T47D (cell line): Measurements from ENCODE around the gene GRM8.

ENCODE experiments used
- DNase-seq, 2 experiments: peaks; one replicate each; pipeline versions ENCODE4 v3.0.0 to v3.0.0-alpha.2; 2011 to 2012; ENCODE audit warnings: low read depth in 1 of 2, low spot score in 1 of 2
- JUND ChIP-seq: IDR thresholded peaks from 2 replicates; pipeline ENCODE4 v1.6.1; 2012; ENCODE audit warnings: low read depth
- in situ Hi-C: cut with HindIII; loops from 2 replicates; pipeline ENCODE4 v1.10.0; 2016; ENCODE audit warnings: low sequenced_read_pairs, low pct_unique_long_range_greater_than_20kb

Gene GRM8

DNA sequence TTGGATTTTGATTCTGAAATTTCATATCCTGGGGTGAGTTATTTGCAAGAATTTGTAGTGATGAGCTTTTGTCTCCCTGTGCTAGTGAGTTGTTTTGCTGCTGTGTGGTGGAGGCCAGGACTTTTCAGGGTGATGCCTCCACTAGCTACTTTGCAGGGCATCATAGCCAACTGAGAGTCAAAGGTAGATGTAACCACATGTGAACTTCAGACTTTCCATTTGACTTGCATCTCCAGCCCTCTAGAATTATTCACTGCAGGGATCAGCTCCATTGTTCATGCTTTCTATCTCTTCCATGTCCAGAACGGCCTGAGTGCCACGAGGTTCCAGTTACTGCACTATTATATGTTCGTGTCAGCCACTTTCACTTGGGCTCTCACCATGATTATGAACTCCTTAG, 534.3 kb downstream of the GRM8 start:
- TF ChIP-seq JUND, result no peak
- DNase-seq, result no peak

DNA sequence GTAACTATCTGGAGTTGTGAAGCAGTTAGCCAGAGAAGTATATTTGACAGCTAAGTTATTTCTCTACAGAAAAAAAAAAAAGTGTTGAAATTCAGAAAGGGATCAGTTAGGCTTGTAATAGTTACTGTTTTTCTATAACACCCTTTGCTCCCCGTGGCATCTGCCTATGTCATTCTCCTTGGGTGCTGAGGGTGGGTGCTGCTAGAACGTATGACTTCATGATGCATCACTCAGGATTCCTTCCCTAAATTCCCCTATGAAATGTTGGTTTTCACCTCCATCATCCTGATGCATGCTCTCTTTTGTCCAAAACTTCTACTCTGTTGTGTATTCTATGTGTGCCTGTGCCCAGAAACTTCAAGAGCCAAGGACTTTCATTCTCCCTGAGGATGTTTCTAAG, 536.4 kb downstream of the GRM8 start:
- TF ChIP-seq JUND, result no peak
- DNase-seq, result no peak
- in situ Hi-C loops, result no loop called here

More for the DNA sequence above, 534.3 kb downstream of the GRM8 start:
- in situ Hi-C loops, result no loop called here

DNA sequence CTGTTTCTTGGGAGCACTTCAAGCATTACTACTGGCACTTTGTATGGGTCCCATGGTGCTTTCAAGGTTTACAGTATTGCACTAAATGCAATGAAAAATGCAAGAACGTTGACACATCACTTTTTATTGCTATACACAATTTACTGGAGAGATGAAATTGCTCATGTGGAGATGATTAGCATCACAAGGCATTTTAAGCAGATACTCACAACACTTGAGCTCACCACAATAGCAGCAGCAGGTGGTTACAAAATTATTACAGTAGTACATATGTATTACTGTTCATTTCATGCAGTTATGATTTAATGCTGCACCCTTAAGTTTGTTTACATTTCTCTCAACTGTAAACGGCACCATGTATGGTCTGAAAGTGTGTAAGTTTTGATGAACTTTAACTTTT, 537.7 kb downstream of the GRM8 start:
- TF ChIP-seq JUND, result no peak
- no peak for DNase-seq
- in situ Hi-C loops, result no loop called here

DNA sequence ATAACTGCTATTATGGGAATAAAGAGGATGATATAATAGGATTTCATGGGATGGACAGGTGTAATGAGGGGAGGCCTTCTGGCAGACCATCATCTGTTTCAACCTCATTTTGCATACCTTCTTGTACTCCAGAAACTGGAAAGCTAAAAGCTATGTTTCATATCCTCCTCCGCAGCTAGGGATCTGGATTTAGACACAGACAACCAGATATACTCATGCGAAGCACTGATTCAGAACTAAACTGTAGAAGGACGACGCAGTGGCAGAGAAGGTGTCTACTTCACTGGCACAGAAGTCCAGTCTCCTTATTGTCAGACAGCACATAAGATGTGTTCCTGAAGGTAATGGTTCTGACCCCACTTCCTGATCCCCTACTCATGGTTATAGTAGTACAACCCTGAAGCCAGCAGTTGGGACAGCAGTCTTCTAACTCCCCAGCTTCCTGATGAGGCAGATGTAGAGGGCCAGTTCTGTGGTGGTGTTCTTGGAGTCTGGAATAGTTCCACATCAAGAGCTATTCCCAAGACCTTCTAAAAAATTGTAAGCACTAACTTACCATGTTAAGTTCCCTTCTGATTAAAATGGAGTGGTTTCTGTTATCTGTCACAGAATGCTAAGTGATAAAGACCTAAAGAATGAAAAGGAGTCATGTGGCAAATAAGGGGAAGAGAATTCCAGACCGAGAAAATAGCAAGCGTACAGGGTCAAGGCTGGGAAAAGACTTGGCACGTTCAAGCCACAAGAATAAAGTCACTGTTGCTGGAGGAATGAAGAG, 550.3 kb downstream of the GRM8 start:
- in situ Hi-C loops, result no loop called here
- no peak for DNase-seq
- TF ChIP-seq JUND, result no peak

DNA sequence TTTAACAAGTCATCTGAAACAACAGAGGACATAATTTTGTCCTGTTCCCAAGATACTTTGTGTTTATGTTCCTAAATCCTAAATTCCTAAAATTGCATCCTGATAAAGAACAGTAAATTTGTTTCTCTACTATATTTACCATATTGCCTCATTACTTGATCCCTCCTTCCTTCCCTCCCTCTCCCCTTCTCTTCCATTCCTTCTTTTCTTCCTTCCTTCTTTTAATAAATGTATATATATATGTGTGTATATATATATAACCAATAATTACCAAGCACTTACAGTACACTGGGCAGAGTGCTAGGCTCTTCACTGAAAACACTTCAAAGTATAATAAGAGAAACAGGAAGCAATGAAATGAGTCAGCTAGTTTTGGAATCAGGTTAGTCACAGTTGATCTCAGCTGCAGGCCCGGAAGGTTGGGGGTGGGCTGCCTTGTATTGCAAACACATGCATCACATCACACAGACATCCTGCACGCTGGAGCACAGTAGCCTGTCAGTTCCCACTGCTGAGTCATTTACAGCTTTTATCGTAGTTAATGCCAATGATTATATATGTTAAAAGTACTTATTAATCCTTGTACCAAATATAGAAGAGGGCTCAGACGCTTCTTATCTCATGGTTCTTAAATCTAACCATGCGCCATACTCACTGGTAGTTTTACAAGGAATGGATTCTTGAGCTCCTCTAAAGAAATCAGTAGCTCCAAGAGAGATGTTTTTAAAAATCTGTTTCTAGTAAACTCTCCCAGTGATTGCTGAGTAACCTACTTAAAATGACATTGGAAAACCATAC, 551.7 kb downstream of the GRM8 start:
- in situ Hi-C loops, result no loop called here
- DNase-seq, result no peak
- TF ChIP-seq JUND, result no peak

DNA sequence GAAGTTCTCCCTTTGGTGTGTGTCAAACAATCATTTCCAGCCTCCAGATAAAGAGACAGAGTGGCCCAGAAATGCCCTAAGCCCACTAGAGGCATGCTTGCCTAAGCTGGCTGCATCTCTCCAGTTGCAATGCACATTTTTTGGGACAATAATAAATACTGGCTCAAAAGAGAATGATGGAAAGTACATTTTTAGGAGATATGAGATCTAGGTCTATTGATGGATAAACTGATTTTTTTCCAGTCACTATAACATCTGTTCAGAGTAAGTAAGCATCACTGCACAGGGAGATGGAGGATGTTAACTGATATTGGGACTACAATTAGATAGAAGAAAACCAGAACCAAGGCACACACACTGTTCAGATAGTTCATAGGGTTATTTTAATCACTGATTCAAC, 553.0 kb downstream of the GRM8 start:
- in situ Hi-C loops, result no loop called here
- no peak for TF ChIP-seq JUND
- no peak for DNase-seq

DNA sequence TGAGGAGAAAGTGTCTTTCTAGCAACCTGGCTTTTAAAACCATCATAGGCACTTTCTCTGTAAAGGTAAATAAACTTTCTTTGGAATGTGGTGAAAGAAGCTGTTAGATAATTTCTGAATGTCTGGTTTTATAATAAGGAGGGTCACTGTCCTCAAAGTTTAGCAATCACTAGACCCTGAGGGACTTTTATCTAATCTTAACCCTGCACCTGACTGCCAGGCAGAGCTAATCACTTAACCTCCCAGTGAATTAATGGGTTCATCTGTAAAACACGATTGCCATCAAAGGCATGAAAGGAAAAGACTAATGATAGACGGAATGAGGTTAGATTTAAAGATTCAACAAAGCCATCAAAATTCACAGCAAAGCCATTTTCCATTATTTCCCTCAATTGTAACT, 553.8 kb downstream of the GRM8 start:
- in situ Hi-C loops, result no loop called here
- no peak for TF ChIP-seq JUND
- no peak for DNase-seq

DNA sequence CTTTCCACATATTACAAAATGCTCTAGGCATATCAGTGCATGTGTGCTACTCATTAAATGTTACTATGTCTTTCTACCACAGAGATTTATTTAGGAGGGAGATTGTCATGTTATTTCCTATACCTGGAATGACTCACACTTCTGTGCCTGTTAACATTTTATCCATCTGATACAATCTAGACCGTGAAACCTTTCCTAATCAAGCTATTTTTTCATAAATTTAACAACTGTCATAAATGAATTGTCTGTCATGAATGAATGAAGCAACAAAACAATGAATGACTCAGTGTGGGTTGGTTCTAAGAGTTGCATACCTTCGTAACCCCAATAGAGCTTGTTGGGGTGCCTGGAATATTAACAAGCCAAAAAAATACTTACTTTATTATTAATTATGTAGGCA, 554.3 kb downstream of the GRM8 start:
- in situ Hi-C loops, result no loop called here
- TF ChIP-seq JUND, result no peak
- no peak for DNase-seq

DNA sequence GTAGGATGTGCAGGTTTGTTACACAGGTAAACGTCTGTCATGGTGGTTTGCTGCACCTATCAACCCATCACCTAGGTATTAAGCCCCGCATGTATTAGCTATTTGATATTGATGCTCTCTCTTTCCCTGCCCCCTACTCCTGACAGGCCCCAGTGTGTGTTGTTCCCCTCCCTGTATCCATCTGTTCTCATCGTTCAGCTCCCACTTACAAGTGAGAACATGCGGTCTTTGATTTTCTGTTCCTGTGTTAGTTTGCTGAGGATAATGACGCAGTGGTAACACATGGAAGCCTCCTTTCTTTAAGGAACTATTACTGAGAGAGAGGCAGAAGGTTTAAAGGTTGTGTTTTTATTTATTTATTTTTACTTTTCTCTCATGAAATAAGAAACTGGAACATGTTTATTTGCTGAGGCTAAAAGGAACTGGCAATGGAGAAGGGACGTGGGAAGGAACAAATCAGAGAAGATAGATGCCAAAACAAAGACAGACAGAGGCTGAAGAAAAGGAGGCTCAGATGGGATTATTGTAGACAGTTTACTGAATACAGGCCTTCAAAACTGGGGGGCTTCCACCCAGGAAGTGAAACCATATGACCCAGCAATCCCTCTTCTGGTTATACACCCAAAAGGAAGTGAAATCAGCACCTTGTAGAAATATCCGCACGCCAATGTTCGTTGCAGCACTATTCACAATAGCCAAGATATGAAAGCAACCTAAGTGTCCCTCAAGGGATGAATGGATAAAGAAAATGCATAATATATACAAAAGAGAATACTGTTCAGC, 556.3 kb downstream of the GRM8 start:
- no peak for DNase-seq
- TF ChIP-seq JUND, result no peak
- in situ Hi-C loops, result no loop called here

DNA sequence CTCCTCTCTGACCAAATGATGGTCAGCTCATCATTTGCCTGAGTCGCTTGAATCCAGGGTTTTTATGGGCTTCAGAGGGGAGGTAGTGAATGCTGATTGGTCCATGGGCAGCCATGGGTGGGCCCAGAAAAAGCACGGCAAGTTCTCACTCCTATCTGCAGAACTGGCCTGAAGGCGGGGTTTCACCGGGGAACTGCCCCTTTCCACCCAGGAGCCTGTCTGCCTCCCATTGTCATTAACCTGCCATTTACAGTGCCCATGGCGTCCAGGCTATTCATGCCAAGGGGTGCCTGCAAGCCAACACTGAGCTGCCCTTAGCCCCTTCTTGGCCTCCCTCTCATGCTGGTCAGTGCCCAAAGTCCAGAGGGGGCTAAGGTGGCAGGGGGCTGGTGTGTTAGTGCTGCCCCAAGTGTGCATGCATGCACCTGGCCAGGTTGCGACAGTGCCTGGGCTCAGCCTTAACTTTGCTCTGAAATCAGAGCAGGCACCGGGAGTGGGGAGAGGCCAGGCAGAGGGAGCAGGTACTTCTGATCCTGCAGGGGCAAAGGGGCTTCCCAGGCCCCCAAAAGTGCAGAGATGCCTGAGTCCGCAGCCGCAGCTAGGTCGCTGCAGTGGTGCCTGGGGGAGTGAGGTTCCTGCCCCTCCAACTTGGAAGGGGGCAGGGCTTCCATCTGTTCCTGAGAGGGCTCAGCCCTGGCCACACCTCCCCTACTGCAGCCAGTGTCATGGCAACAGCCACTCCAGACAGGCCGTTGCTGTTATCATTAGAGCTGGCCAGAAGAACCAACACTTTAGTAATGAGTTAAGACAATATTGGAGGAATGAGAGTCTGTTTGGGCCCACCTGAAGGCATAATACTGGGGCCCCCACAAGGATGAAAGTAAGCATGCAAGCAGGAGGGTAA, 561.6 kb downstream of the GRM8 start:
- TF ChIP-seq JUND, result no peak
- in situ Hi-C loops, result no loop called here
- no peak for DNase-seq

DNA sequence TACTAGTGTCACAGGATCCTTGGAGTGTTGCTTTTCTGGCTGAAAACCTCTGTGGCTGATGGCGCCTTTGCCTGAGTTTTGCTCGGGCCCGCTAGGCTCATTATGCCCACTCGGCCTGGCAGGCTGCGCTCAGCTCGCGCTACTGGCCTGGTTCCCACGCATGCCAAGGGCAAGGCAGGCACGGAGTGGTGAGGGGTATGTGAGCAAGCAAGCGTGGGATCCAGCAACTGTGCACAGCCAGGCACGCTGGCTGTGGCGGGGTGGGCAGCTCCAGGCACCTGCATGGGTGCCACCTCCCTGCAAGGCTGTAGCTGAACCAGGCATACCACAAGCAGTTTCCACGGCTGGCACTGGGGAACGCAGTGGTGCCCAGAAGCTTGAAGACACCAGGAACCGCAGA, 562.6 kb downstream of the GRM8 start:
- DNase-seq, result no peak
- TF ChIP-seq JUND, result no peak
- in situ Hi-C loops, result no loop called here

DNA sequence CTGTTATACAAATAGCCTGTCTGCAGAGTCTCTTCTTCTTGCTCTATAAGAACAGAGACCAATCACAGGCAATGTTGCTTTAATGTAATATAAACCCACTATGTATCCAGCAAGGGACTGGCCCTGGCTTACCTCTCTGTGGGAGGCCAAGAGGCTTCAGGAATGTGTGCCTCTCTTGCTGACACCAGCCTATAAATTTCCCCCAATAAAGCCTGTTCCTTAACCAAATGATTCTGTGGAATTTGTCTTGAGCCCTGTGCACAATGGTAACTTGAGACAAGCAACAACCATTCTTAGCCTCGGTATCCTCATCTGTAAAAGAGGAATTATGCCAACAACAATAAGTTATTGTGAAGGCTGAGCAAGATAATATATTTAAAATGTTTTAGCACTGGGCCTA, 563.7 kb downstream of the GRM8 start:
- TF ChIP-seq JUND, result no peak
- in situ Hi-C loops, result no loop called here
- no peak for DNase-seq
